Measurements from ENCODE around the gene SWI5. TPM values are rescaled to one million over a fixed set of nuclear protein-coding genes. Genes with fewer than 3 reads are reported as not detected.

SWI5 gene
- total and polyA plus RNA-seq, 2 experiments from 2014 or later = 26.6 to 42.5 TPM

DNA sequence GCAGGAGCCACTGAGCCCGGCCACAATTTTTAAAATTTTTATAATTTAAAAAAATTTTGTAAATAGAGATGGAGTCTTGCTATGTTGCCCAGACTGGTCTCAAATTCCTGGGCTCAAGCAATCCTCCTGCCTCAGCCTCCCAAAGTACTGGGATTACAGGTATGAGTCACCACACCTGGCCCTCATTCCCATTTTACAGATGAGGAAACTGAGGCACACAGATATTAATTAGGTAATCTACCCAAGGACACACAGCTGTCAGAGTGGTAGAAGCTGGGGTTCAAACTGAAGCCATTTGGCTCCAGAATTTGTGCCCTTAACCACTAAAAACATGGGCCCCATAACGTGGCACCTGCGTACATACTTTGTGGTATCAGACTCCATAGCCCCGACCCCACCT lies 38.6 kb downstream of the SWI5 start (continued):
- TF ChIP-seq, protein P1, sequence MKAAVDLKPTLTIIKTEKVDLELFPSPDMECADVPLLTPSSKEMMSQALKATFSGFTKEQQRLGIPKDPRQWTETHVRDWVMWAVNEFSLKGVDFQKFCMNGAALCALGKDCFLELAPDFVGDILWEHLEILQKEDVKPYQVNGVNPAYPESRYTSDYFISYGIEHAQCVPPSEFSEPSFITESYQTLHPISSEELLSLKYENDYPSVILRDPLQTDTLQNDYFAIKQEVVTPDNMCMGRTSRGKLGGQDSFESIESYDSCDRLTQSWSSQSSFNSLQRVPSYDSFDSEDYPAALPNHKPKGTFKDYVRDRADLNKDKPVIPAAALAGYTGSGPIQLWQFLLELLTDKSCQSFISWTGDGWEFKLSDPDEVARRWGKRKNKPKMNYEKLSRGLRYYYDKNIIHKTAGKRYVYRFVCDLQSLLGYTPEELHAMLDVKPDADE (IDR thresholded peaks at IDR 0.05) = no peak

DNA sequence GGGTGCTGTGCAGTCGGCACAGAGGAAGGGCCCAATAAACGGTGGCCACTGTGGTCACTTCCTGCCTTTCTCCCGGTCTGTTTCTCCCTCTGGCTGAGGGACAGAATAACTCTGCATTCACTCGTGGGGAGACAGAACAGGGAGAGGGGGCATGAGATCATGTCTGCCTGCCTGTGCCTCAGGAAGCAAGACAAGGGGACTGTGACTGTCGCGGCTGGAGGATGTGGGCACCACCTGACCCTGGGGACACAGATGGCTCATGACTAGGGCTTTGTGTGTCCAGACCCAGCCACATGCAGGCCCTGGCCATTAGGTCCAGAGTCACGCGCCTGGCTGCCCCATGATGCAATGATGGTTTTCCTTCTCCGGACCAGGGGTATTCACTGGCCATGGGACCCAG lies 40.3 kb downstream of the SWI5 start:
- Histone ChIP-seq H3K36me3 (ENCODE audit: insufficient read depth) (peaks cover 5% of the 10 kb centered on the region), H3K9me2 (ENCODE audit: insufficient read depth) (no peaks in the 10 kb centered on the region), H3K4me3 (no peak overlapping the region), H3K4me2 (no peak overlapping the region), H3F3A (replicated peaks; ENCODE audit: low read depth) (no peaks in the 10 kb centered on the region; the same call in 1 of the 2 replicates), H3K27ac (ENCODE audit: low read depth) (no peak overlapping the region), H4K20me1 (replicated peaks; ENCODE audit: insufficient read depth) (no peaks in the 10 kb centered on the region; the same call in none of the 2 replicates), H3K4me1 (ENCODE audit: insufficient read depth) (no peaks in the 10 kb centered on the region; the same call in 1 of the 2 replicates), H2AFZ (no peak overlapping the region), H3K27me3 (ENCODE audit: insufficient read depth) (no peaks in the 10 kb centered on the region), H3K79me2 (replicated peaks; ENCODE audit: insufficient read depth) (peaks cover 4% of the 10 kb centered on the region)
- Mint-ChIP-seq H3K27ac (no peak overlapping the region), H3K36me3 (ENCODE audit: low read depth) (peaks cover 42% of the 10 kb centered on the region), H3K4me3 (no peak overlapping the region), H3K27me3 (ENCODE audit: insufficient read depth, low read depth, poor library complexity) (peaks cover 10% of the 10 kb centered on the region), H3K9me3 (no peaks in the 10 kb centered on the region), H3K4me1 (no peaks in the 10 kb centered on the region; the same call in 2 of the 3 replicates)
- ATAC-seq (no peak), DNase-seq (ENCODE audit: low spot score) (no peak)
- TF ChIP-seq JUNB (IDR thresholded peaks at IDR 0.05; ENCODE audit: unreplicated experiment) (no peak), POLR2AphosphoS5 (IDR thresholded peaks at IDR 0.05; ENCODE audit: low read depth) (no peak), ZNF114 (CRISPR knock-in tag; IDR thresholded peaks at IDR 0.05) (no peak), ZNF331 (CRISPR knock-in tag; IDR thresholded peaks at IDR 0.05; ENCODE audit: low read depth) (no peak)
- TF ChIP-seq, protein P1 (IDR thresholded peaks at IDR 0.05) = no peak
- TF ChIP-seq, protein P2, sequence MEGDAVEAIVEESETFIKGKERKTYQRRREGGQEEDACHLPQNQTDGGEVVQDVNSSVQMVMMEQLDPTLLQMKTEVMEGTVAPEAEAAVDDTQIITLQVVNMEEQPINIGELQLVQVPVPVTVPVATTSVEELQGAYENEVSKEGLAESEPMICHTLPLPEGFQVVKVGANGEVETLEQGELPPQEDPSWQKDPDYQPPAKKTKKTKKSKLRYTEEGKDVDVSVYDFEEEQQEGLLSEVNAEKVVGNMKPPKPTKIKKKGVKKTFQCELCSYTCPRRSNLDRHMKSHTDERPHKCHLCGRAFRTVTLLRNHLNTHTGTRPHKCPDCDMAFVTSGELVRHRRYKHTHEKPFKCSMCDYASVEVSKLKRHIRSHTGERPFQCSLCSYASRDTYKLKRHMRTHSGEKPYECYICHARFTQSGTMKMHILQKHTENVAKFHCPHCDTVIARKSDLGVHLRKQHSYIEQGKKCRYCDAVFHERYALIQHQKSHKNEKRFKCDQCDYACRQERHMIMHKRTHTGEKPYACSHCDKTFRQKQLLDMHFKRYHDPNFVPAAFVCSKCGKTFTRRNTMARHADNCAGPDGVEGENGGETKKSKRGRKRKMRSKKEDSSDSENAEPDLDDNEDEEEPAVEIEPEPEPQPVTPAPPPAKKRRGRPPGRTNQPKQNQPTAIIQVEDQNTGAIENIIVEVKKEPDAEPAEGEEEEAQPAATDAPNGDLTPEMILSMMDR (conservative IDR thresholded peaks at IDR 0.05; ENCODE audit: low read depth in 2 of 2) = no peak
- TF ChIP-seq, protein P3, sequence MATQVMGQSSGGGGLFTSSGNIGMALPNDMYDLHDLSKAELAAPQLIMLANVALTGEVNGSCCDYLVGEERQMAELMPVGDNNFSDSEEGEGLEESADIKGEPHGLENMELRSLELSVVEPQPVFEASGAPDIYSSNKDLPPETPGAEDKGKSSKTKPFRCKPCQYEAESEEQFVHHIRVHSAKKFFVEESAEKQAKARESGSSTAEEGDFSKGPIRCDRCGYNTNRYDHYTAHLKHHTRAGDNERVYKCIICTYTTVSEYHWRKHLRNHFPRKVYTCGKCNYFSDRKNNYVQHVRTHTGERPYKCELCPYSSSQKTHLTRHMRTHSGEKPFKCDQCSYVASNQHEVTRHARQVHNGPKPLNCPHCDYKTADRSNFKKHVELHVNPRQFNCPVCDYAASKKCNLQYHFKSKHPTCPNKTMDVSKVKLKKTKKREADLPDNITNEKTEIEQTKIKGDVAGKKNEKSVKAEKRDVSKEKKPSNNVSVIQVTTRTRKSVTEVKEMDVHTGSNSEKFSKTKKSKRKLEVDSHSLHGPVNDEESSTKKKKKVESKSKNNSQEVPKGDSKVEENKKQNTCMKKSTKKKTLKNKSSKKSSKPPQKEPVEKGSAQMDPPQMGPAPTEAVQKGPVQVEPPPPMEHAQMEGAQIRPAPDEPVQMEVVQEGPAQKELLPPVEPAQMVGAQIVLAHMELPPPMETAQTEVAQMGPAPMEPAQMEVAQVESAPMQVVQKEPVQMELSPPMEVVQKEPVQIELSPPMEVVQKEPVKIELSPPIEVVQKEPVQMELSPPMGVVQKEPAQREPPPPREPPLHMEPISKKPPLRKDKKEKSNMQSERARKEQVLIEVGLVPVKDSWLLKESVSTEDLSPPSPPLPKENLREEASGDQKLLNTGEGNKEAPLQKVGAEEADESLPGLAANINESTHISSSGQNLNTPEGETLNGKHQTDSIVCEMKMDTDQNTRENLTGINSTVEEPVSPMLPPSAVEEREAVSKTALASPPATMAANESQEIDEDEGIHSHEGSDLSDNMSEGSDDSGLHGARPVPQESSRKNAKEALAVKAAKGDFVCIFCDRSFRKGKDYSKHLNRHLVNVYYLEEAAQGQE (IDR thresholded peaks at IDR 0.05; ENCODE audit: unreplicated experiment) = no peak
- TF ChIP-seq, protein P4, sequence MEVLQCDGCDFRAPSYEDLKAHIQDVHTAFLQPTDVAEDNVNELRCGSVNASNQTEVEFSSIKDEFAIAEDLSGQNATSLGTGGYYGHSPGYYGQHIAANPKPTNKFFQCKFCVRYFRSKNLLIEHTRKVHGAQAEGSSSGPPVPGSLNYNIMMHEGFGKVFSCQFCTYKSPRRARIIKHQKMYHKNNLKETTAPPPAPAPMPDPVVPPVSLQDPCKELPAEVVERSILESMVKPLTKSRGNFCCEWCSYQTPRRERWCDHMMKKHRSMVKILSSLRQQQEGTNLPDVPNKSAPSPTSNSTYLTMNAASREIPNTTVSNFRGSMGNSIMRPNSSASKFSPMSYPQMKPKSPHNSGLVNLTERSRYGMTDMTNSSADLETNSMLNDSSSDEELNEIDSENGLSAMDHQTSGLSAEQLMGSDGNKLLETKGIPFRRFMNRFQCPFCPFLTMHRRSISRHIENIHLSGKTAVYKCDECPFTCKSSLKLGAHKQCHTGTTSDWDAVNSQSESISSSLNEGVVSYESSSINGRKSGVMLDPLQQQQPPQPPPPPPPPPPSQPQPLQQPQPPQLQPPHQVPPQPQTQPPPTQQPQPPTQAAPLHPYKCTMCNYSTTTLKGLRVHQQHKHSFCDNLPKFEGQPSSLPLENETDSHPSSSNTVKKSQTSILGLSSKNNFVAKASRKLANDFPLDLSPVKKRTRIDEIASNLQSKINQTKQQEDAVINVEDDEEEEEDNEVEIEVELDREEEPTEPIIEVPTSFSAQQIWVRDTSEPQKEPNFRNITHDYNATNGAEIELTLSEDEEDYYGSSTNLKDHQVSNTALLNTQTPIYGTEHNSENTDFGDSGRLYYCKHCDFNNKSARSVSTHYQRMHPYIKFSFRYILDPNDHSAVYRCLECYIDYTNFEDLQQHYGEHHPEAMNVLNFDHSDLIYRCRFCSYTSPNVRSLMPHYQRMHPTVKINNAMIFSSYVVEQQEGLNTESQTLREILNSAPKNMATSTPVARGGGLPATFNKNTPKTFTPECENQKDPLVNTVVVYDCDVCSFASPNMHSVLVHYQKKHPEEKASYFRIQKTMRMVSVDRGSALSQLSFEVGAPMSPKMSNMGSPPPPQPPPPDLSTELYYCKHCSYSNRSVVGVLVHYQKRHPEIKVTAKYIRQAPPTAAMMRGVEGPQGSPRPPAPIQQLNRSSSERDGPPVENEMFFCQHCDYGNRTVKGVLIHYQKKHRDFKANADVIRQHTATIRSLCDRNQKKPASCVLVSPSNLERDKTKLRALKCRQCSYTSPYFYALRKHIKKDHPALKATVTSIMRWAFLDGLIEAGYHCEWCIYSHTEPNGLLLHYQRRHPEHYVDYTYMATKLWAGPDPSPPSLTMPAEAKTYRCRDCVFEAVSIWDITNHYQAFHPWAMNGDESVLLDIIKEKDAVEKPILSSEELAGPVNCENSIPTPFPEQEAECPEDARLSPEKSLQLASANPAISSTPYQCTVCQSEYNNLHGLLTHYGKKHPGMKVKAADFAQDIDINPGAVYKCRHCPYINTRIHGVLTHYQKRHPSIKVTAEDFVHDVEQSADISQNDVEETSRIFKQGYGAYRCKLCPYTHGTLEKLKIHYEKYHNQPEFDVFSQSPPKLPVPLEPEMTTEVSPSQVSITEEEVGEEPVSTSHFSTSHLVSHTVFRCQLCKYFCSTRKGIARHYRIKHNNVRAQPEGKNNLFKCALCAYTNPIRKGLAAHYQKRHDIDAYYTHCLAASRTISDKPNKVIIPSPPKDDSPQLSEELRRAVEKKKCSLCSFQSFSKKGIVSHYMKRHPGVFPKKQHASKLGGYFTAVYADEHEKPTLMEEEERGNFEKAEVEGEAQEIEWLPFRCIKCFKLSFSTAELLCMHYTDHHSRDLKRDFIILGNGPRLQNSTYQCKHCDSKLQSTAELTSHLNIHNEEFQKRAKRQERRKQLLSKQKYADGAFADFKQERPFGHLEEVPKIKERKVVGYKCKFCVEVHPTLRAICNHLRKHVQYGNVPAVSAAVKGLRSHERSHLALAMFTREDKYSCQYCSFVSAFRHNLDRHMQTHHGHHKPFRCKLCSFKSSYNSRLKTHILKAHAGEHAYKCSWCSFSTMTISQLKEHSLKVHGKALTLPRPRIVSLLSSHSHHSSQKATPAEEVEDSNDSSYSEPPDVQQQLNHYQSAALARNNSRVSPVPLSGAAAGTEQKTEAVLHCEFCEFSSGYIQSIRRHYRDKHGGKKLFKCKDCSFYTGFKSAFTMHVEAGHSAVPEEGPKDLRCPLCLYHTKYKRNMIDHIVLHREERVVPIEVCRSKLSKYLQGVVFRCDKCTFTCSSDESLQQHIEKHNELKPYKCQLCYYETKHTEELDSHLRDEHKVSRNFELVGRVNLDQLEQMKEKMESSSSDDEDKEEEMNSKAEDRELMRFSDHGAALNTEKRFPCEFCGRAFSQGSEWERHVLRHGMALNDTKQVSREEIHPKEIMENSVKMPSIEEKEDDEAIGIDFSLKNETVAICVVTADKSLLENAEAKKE (CRISPR knock-in tag; IDR thresholded peaks at IDR 0.05) = no peak
